Lung (tissue), 16 donors: Measurements from ENCODE around the gene TEDC1. TPM values are rescaled to one million over a fixed set of nuclear protein-coding genes. Genes with fewer than 3 reads are reported as not detected.

Experiments used
- ATAC-seq: fragments of 200-7000 bp; cut with Tn5 transposase; one replicate; pipeline ENCODE4 v1.9.1; 2020; ENCODE audit warnings: moderate number of reproducible peaks; ENCODE audit not compliant: insufficient read depth, low FRiP score
- DNase-seq, 3 donors: peaks; one replicate each; pipeline ENCODE4 v3.0.0-alpha.2; 2013 to 2017
- H3K27ac ChIP-seq, 2 donors: one replicate each; pipeline ENCODE4 v1.5.1; 2013; ENCODE audit warnings: mild to moderate bottlenecking in 2 of 2, moderate library complexity in 2 of 2, control low read depth in 1 of 2, inconsistent platforms in 1 of 2, low read depth in 1 of 2, low read length in 1 of 2
- H3K27me3 ChIP-seq, 3 donors: one replicate each; pipeline ENCODE4 v1.5.1; 2013; ENCODE audit warnings: low read length in 2 of 3; ENCODE audit not compliant: control insufficient read depth in 3 of 3, insufficient read depth in 3 of 3
- H3K36me3 ChIP-seq, 4 donors: one replicate each; pipeline ENCODE4 v1.5.1; 2013; ENCODE audit warnings: low read length in 4 of 4, mild to moderate bottlenecking in 1 of 4, moderate library complexity in 1 of 4; ENCODE audit not compliant: control insufficient read depth in 4 of 4, insufficient read depth in 4 of 4
- H3K4me1 ChIP-seq, 5 donors: one replicate each; pipeline ENCODE4 v1.5.1; 2013; ENCODE audit warnings: low read length in 5 of 5, mild to moderate bottlenecking in 2 of 5, moderate library complexity in 1 of 5; ENCODE audit not compliant: control insufficient read depth in 5 of 5, insufficient read depth in 5 of 5
- H3K4me3 ChIP-seq: one replicate; pipeline ENCODE4 v1.5.1; 2013; ENCODE audit warnings: mild to moderate bottlenecking, control low read depth, moderate library complexity
- H3K9ac ChIP-seq, 2 donors: one replicate each; pipeline ENCODE4 v1.5.1; 2013; ENCODE audit warnings: low read length in 2 of 2, control low read depth in 1 of 2; ENCODE audit not compliant: insufficient read depth in 1 of 2
- H3K9me3 ChIP-seq, 4 donors: one replicate each; pipeline ENCODE4 v1.5.1; 2013; ENCODE audit warnings: low read length in 3 of 4, mild to moderate bottlenecking in 1 of 4, moderate library complexity in 1 of 4; ENCODE audit not compliant: control insufficient read depth in 4 of 4, insufficient read depth in 3 of 4
- CTCF ChIP-seq: IDR thresholded peaks from 2 replicates; pipeline ENCODE4 v1.5.1; 2012; ENCODE audit warnings: mild to moderate bottlenecking; ENCODE audit errors: control extremely low read depth, extremely low read depth
- WGBS, 2 donors: extraction: QIAGEN DNeasy Blood & Tissue Kit; methylation state at CpG; one replicate each; pipeline ENCODE4 v1.1.7; 2013; 5-methylcytosine and 5-hydroxymethylcytosine counted together
- long read RNA-seq, 5 donors: transcript quantifications; one replicate each; lab custom pipeline, GENCODE V29; 2026
- polyA plus RNA-seq, 2 donors: library from polyadenylated mRNA; stranded (reverse); fragments of 200-250 nt; gene quantifications; one replicate each; pipeline ENCODE4 v1.2.1, GENCODE V29; 2013
- total RNA-seq, 2 donors: library from RNA; depleted of rRNA in 1 of 2; stranded (reverse); fragments of >200 nt in 1 of 2; gene quantifications; one replicate each; pipeline ENCODE4 v1.2.1, GENCODE V29; 2014 to 2021
- donor health status: control.
- donor health status: control.
- donor health status: Bipolar disorder and iron deficiency.
- donor health status: healthy.
- donor health status: DM: yes; HTN: yes; CAD: no.

TEDC1 gene
- total RNA-seq (10 to 100 TPM in 1 of 2 donors, 1 to 10 TPM in 1; 5.8 to 20.8 TPM), polyA plus RNA-seq (10 to 100 TPM; 12.8 to 16.0 TPM)
- long read RNA-seq, donor 1, partial matches to known transcripts = 0 of 2 reads
- long read RNA-seq, donor 1, other reads (novel, unspliced or antisense) = 0 of 2 reads
- long read RNA-seq, donor 2, full-length matches to known transcripts = 2 of 2 reads
- long read RNA-seq, donor 2, partial matches to known transcripts = 0 of 2 reads
- long read RNA-seq, donor 2, other reads (novel, unspliced or antisense) = 0 of 2 reads
- long read RNA-seq, donor 3 = 0 reads
- long read RNA-seq, donor 4, full-length matches to known transcripts = 1 of 1 reads
- long read RNA-seq, donor 4, partial matches to known transcripts = 0 of 1 reads
- long read RNA-seq, donor 4, other reads (novel, unspliced or antisense) = 0 of 1 reads
- long read RNA-seq, donor 5, partial matches to known transcripts = 0 of 3 reads
- long read RNA-seq, donor 5, other reads (novel, unspliced or antisense) = 0 of 3 reads

- peaks cover 0 to 10% (median 0%) of the 10 kb centered on the region in 3 donors for H3K27me3 ChIP-seq
- peak; percentile 100 for DNase-seq
- peak within 1 kb of the TSS; percentile 91 for H3K27ac ChIP-seq
- no peaks in the 10 kb centered on the region for H3K9me3 ChIP-seq
- H3K36me3 ChIP-seq = peaks cover 0 to 3% (median 0%) of the 10 kb centered on the region in 4 donors
- ATAC-seq = peak; percentile 85
- H3K4me1 ChIP-seq = peaks cover 0 to 26% (median 20%) of the 10 kb centered on the region in 5 donors
- H3K4me3 ChIP-seq = peak within 1 kb of the TSS; percentile 61
- WGBS, 2 donors = 0 to 1% methylated on average over 78 to 94 of the region's 94 CpGs
- TF ChIP-seq CTCF = peak; percentile 88
- H3K9ac ChIP-seq = peak within 1 kb of the TSS in 1 of 2 donors; percentile 19
Measured at GRCh38 chr14:105490572-105491365, at the start of gene TEDC1. Gene TEDC1 (plus strand): TSS chr14:105491246. CDS start chr14:105491376, 130 bp downstream.

DNA sequence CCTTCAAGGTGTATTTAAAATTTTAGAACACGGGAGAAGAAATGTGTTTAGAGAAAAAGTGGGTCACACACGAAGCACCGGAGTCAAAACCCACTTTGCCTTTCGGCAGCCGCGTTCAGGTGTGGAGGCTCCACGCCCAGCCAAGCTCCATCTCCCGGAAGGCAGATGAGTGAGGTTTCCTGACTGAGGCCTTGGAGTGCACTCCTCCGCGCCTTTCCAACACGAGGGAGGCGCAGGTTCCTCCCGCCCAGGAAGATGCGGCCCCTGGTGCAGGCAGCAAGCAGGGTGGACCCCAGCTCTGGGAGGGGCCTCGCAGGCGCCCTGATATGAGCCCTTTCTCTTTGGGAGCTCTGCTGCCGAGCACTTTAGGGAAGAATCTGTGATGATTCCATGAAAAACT is 48.9 kb upstream of the TEDC1 start:
- TF ChIP-seq CTCF = no peak
- Histone ChIP-seq H3K4me3 (no peak overlapping the region), H3K27me3 (no peaks in the 10 kb centered on the region), H3K4me1 (no peaks in the 10 kb centered on the region), H3K9me3 (no peaks in the 10 kb centered on the region), H3K9ac (no peak overlapping the region), H3K36me3 (peaks cover 0 to 30% (median 5%) of the 10 kb centered on the region in 4 donors), H3K27ac (no peak overlapping the region)
- WGBS, 2 donors = 80 to 84% methylated on average over 17 of the region's 17 CpGs
- DNase-seq (no peak), ATAC-seq (no peak)

DNA sequence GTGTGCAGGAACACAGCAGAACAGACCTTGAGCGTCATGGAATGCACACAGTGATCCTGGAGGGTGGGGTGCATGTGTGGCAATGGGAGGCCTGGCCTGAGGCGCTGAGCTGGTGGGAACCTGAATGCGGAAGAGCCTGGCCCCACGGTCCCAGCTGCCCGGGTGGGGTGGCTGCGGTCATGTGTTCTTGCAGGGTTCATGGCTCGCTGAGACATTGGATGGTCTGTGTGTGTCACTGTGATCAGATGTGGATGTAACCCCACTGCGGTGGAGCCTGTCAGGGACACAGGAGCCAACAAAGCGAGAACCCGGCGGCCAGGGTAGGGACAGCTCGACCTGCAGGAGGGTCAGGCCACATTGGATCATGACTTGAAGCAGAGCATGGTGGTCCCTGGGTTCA is 48.2 kb upstream of the TEDC1 start:
- no peaks in the 10 kb centered on the region for H3K27me3 ChIP-seq
- H3K36me3 ChIP-seq = peaks cover 0 to 30% (median 5%) of the 10 kb centered on the region in 4 donors
- H3K4me3 ChIP-seq = no peak overlapping the region
- no peaks in the 10 kb centered on the region for H3K9me3 ChIP-seq
- ATAC-seq = no peak
- no peak overlapping the region for H3K27ac ChIP-seq
- no peak for TF ChIP-seq CTCF
- no peaks in the 10 kb centered on the region for H3K4me1 ChIP-seq
- no peak overlapping the region for H3K9ac ChIP-seq
- 86 to 89% methylated on average over 12 of the region's 12 CpGs for WGBS, 2 donors
- DNase-seq = no peak
